K562 (cell line): Measurements from ENCODE around the gene TREH. TPM values are rescaled to one million over a fixed set of nuclear protein-coding genes. Genes with fewer than 3 reads are reported as not detected.
A peak's percentile ranks its signal among the peaks of the same experiment; 100 is the strongest.

Experiments
- ATAC-seq: fragments of 200-7000 bp; cut with Tn5 transposase; 3 replicates; pipeline ENCODE4 v1.9.1; 2020; ENCODE audit warnings: moderate library complexity
- BruUV-seq: library from RNA; stranded (reverse); fragments of 400-500 nt; replicated peaks from 2 replicates; lab custom pipeline; 2021; lab: Mats Ljungman, UMichigan
- CTCF ChIA-PET: fragments of 300-600 bp; formaldehyde crosslinking; extraction: SDS; loops from one replicate; lab custom pipeline; 2021; ENCODE audit warnings: low intra/inter-chr PET ratio; lab: Yijun Ruan, JAX
- POLR2A ChIA-PET: fragments of 300-600, 350-650 bp; sonication (Branson Sonifier 250); formaldehyde crosslinking; extraction: SDS; loops from one replicate; lab custom pipeline; 2021; ENCODE audit warnings: antibody characterized with exemption, inconsistent platforms; lab: Yijun Ruan, JAX
- DNase-seq, 4 experiments: peaks; one replicate each; pipeline versions ENCODE4 v3.0.0 to v3.0.0-alpha.2; 2011 to 2018; ENCODE audit warnings: low spot score in 3 of 4, mixed read lengths in 3 of 4; ENCODE audit errors: extremely low read depth in 1 of 4
- FAIRE-seq: peaks from 2 replicates; lab custom pipeline; 2011; peaks lifted over from hg19 to GRCh38; lab: Jason Lieb, UNC
- H2AFZ ChIP-seq: 2 replicates; pipeline ENCODE4 v1.6.0; 2011; ENCODE audit warnings: low read depth, low read length, control low read depth, inconsistent platforms
- H3K27ac ChIP-seq: fragments of 200-600 bp; 3 replicates; pipeline ENCODE4 v1.8.0; 2011; ENCODE audit warnings: low read depth, mild to moderate bottlenecking, control low read depth, inconsistent platforms, low read length, moderate library complexity, mixed read lengths; ENCODE audit errors: extremely low read depth
- H3K27me3 ChIP-seq, 2 experiments: fragments of 300-600 bp in 1 of 2; 2 replicates in 1 of 2; 3 replicates in 1 of 2; pipeline versions ENCODE4 v1.6.0 to v1.8.0; 2011; ENCODE audit warnings: inconsistent platforms in 2 of 2, low read length in 2 of 2, mild to moderate bottlenecking in 1 of 2, mixed read lengths in 1 of 2, moderate library complexity in 1 of 2; ENCODE audit not compliant: control insufficient read depth in 2 of 2, insufficient read depth in 2 of 2
- H3K36me3 ChIP-seq: fragments of 300-600 bp; 3 replicates; pipeline ENCODE4 v1.8.0; 2011; ENCODE audit warnings: mild to moderate bottlenecking, low read length, inconsistent platforms; ENCODE audit not compliant: control insufficient read depth, insufficient read depth
- H3K4me1 ChIP-seq, 2 experiments: fragments of 200-600 bp in 1 of 2; replicated peaks in 1 of 2; 2 replicates in 1 of 2; 3 replicates in 1 of 2; pipeline versions ENCODE4 v1.5.1 to v1.8.0; 2011; ENCODE audit warnings: inconsistent platforms in 2 of 2, low read length in 2 of 2, mild to moderate bottlenecking in 1 of 2, mixed read lengths in 1 of 2, moderate library complexity in 1 of 2; ENCODE audit not compliant: control insufficient read depth in 2 of 2, insufficient read depth in 2 of 2
- H3K4me2 ChIP-seq: 2 replicates; pipeline ENCODE4 v1.6.1; 2011; ENCODE audit warnings: low read length, control low read depth, inconsistent platforms, mixed read lengths; ENCODE audit not compliant: insufficient read depth
- H3K4me3 ChIP-seq: fragments of 200-600 bp; sonication (generic), shearing (Covaris generic); 2 replicates; pipeline ENCODE4 v1.5.1; 2016; ENCODE audit warnings: control low read depth, inconsistent platforms
- H3K79me2 ChIP-seq: fragments of 200-600 bp; 3 replicates; pipeline ENCODE4 v1.8.0; 2011; ENCODE audit warnings: low read length, inconsistent platforms; ENCODE audit not compliant: control insufficient read depth, insufficient read depth
- H3K9ac ChIP-seq, 2 experiments: 2 replicates each; pipeline versions ENCODE4 v1.6.0 to v1.6.1; 2011; ENCODE audit warnings: low read depth in 2 of 2, low read length in 2 of 2, control low read depth in 1 of 2, inconsistent platforms in 1 of 2, mild to moderate bottlenecking in 1 of 2, mixed read lengths in 1 of 2; ENCODE audit not compliant: insufficient read depth in 1 of 2
- H3K9me1 ChIP-seq: one replicate; pipeline ENCODE4 v1.6.0; 2011; ENCODE audit warnings: inconsistent platforms, mild to moderate bottlenecking, low read length, moderate library complexity; ENCODE audit not compliant: control insufficient read depth, insufficient read depth
- H3K9me3 ChIP-seq: replicated peaks from 2 replicates; pipeline ENCODE4 v1.5.1; 2011; ENCODE audit warnings: low read depth, low read length, inconsistent platforms; ENCODE audit not compliant: control insufficient read depth, insufficient read depth
- H4K20me1 ChIP-seq: replicated peaks from 2 replicates; pipeline ENCODE4 v1.6.1; 2011; ENCODE audit warnings: low read length, inconsistent platforms, mixed read lengths; ENCODE audit not compliant: control insufficient read depth, insufficient read depth
- E4F1 ChIP-seq: fragments of 250-450 bp; sonication (Bioruptor Pico); IDR thresholded peaks from 2 replicates; pipeline ENCODE4 v1.5.0; 2021; ENCODE audit warnings: mild to moderate bottlenecking, borderline replicate concordance
- FOSL1 ChIP-seq: fragments of 200-800 bp; sonication (Bioruptor generic); conservative IDR thresholded peaks from 2 replicates; pipeline ENCODE4 v1.6.1; 2016; ENCODE audit warnings: missing genetic modification characterization, missing compliant biosample characterization
- FOXJ3 ChIP-seq: sonication (generic); formaldehyde crosslinking; IDR thresholded peaks from 2 replicates; pipeline ENCODE4 v1.4.0; 2020; ENCODE audit warnings: mild to moderate bottlenecking, missing genetic modification reagents
- HMG20A ChIP-seq: fragments of 450-650 bp; formaldehyde crosslinking; conservative IDR thresholded peaks from 2 replicates; pipeline ENCODE4 v1.4.0; 2020; ENCODE audit warnings: mild to moderate bottlenecking, mixed read lengths
- NFIC ChIP-seq: fragments of 450-650 bp; IDR thresholded peaks from 2 replicates; pipeline ENCODE4 v1.6.1; 2017; ENCODE audit warnings: mild to moderate bottlenecking, inconsistent platforms
- NFIX ChIP-seq: fragments of 250-450 bp; sonication (Bioruptor Pico); IDR thresholded peaks from 2 replicates; pipeline ENCODE4 v1.4.0; 2020; ENCODE audit warnings: low read depth, mild to moderate bottlenecking, moderate library complexity
- POLR2AphosphoS2 ChIP-seq: IDR thresholded peaks from 2 replicates; pipeline ENCODE4 v1.6.1; 2012; ENCODE audit warnings: low read length, improper control_type of control experiment
- SMAD2 ChIP-seq: fragments of 150-350 bp; IDR thresholded peaks from 2 replicates; pipeline ENCODE4 v1.6.1; 2014; ENCODE audit warnings: low read depth, mild to moderate bottlenecking, low read length
- TCF15 ChIP-seq: fragments of 250-450 bp; sonication (Bioruptor Pico); IDR thresholded peaks from 2 replicates; pipeline ENCODE4 v1.8.0; 2022; ENCODE audit warnings: moderate library complexity, mild to moderate bottlenecking, inconsistent platforms
- THRAP3 ChIP-seq: fragments of 450-650 bp; IDR thresholded peaks from 2 replicates; pipeline ENCODE4 v1.6.1; 2016; ENCODE audit warnings: mild to moderate bottlenecking, inconsistent platforms, borderline replicate concordance
- ZBTB17 ChIP-seq: fragments of 450-650 bp; formaldehyde crosslinking; IDR thresholded peaks from 2 replicates; pipeline ENCODE4 v1.4.0; 2020; ENCODE audit warnings: mild to moderate bottlenecking
- ZC3H8 ChIP-seq: fragments of 450-650 bp; IDR thresholded peaks from 2 replicates; pipeline ENCODE4 v1.6.1; 2017
- ZNF121 ChIP-seq: sonication (generic); formaldehyde crosslinking; conservative IDR thresholded peaks from 2 replicates; pipeline ENCODE4 v1.8.0; 2022; ENCODE audit warnings: missing genetic modification reagents
- ZNF253 ChIP-seq: fragments of 250-450 bp; sonication (Bioruptor Pico); conservative IDR thresholded peaks from 2 replicates; pipeline ENCODE4 v1.6.1; 2021; ENCODE audit warnings: mild to moderate bottlenecking
- ZNF551 ChIP-seq: fragments of 250-450 bp; sonication (Bioruptor Pico); IDR thresholded peaks from 2 replicates; pipeline ENCODE4 v1.5.0; 2021; ENCODE audit warnings: mild to moderate bottlenecking, moderate library complexity
- WGBS: fragments of 100-300 bp; shearing (Covaris generic); methylation state at CpG from one replicate; pipeline ENCODE4 v1.1.6; 2016; ENCODE audit warnings: low coverage, mixed read lengths; ENCODE audit not compliant: insufficient coverage; ENCODE audit errors: missing lambda C conversion rate; 5-methylcytosine and 5-hydroxymethylcytosine counted together
- in situ Hi-C: fragments of 300-500 bp; cut with MboI; formaldehyde crosslinking; loops from 4 replicates; pipeline ENCODE4 v1.15.0; 2018; ENCODE audit warnings: inconsistent platforms, mixed read lengths
- intact Hi-C: fragments of 100-400 bp; cut with micrococcal nuclease; formaldehyde crosslinking; loops from 2 replicates; pipeline ENCODE4 v1.14.2; 2022
- polyA plus RNA-seq, 8 experiments: library from polyadenylated mRNA; depleted of rRNA in 4 of 8; stranded (reverse) in 5 of 8; unstranded in 3 of 8; fragments of >200 nt; fragmentation: Nextera tagmentation in 2 of 8; fragmentation: Illumina TruSeq in 1 of 8; extraction: Ambion mirVana in 2 of 8; extraction: Trizol in 1 of 8; gene quantifications; 2 replicates each; pipeline versions ENCODE4 v1.2.1 to v1.2.3, GENCODE V29; 2011 to 2014; ENCODE audit warnings: inconsistent platforms in 1 of 8, missing spikeins in 1 of 8
- total RNA-seq, 7 experiments: library from RNA; depleted of rRNA in 6 of 7; stranded (reverse); fragments of >200 nt in 6 of 7; fragmentation: Illumina TruSeq in 2 of 7; extraction: Trizol in 2 of 7; gene quantifications; 2 replicates each; pipeline versions ENCODE4 v1.2.1 to v1.2.3, GENCODE V29; 2011 to 2021; ENCODE audit warnings: low replicate concordance in 1 of 7
- TF ChIP-seq, protein P1 (sequence below): sonication (generic); formaldehyde crosslinking; IDR thresholded peaks from 2 replicates; pipeline ENCODE4 v1.8.0; 2022; ENCODE audit warnings: missing genetic modification reagents, mild to moderate bottlenecking, moderate library complexity, borderline replicate concordance

The TREH gene
- total and polyA plus RNA-seq, 9 of the 15 experiments (the other 6 are each of a cell fraction or from before 2014, with no cell fraction given): 0.09 to 0.20 (median 0.11) TPM; not detected in 6

DNA sequence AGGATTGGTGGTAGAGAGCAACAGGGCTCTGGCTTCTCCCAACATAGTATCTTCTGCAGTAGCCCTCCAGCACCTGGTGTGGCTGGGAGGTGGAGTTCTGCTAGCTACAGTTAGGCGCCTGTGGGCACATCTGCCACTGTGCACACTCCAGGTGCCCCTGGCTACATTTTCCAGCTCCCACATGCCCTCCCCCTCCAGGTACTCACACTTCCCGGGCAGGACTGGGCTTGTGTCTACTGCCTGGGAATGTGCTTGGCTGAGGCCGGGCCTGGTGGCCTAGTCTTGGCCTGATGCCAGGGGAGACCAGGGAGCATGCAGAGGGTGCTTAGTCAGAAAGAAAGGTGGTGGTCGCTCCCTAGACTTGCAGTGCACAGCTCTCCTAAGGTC, 56.2 kb downstream of the TREH start:
- BruUV-seq: no TSS peak
- H3K4me2 ChIP-seq: no peak overlapping the region
- no peak overlapping the region for H3K4me3 ChIP-seq
- TF ChIP-seq THRAP3 (no peak), ZBTB17 (CRISPR knock-in tag) (no peak), ZNF551 (CRISPR knock-in tag) (no peak), TCF15 (no peak), E4F1 (CRISPR knock-in tag) (no peak), ZNF121 (CRISPR knock-in tag) (no peak), FOSL1 (no peak), POLR2AphosphoS2 (no peak), ZNF253 (no peak), NFIC (peak; percentile 94), SMAD2 (no peak), NFIX (CRISPR knock-in tag) (peak; percentile 28; the same call in 1 of the 2 replicates), ZC3H8 (no peak), HMG20A (CRISPR knock-in tag) (no peak), FOXJ3 (no peak)
- TF ChIP-seq, protein P1, sequence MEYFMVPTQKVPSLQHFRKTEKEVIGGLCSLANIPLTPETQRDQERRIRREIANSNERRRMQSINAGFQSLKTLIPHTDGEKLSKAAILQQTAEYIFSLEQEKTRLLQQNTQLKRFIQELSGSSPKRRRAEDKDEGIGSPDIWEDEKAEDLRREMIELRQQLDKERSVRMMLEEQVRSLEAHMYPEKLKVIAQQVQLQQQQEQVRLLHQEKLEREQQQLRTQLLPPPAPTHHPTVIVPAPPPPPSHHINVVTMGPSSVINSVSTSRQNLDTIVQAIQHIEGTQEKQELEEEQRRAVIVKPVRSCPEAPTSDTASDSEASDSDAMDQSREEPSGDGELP (CRISPR knock-in tag): no peak

More for the DNA sequence above, 56.2 kb downstream of the TREH start:
- ChIA-PET CTCF (no interaction called here), POLR2A (interaction anchor here (0.7 to 0.8 kb wide), 3 partner anchors 10 to 553 kb away, joined by 3 to 5 read pairs (median 4); no protein-coding TSS in a partner anchor)
- Histone ChIP-seq H3K79me2 (peaks cover 13% of the 10 kb centered on the region), H3K9me1 (no peaks in the 10 kb centered on the region), H2AFZ (no peak overlapping the region), H3K9ac (peak overlapping the region in 1 of 2 experiments; percentile 63; a peak in 2 of 4 replicates), H3K27me3 (no peaks in the 10 kb centered on the region), H3K27ac (no peak overlapping the region), H3K9me3 (no peaks in the 10 kb centered on the region), H3K4me1 (peaks cover 28 to 53% of the 10 kb centered on the region in 2 experiments), H4K20me1 (no peaks in the 10 kb centered on the region), H3K36me3 (peaks cover 27% of the 10 kb centered on the region)
- DNase-seq (no peak), FAIRE-seq (no peak), ATAC-seq (no peak)
- intact Hi-C loops: no loop called here
- in situ Hi-C loops: no loop called here
- 94% methylated on average over 3 of the region's 4 CpGs for WGBS
